HepG2 (cell line): Measurements from ENCODE around the gene GPBP1. TPM values are rescaled to one million over a fixed set of nuclear protein-coding genes. Genes with fewer than 3 reads are reported as not detected.
"Not testable (repeated sequence)": the region's sequence is repeated elsewhere in the genome, so short reads cannot be mapped to it uniquely, and the experiment has no call there.

Experiments used
- ATAC-seq: fragments of 200-7000 bp; cut with Tn5 transposase; 3 replicates; pipeline ENCODE4 v1.9.1; 2020; ENCODE audit warnings: mild to moderate bottlenecking, moderate library complexity
- BruUV-seq: library from RNA; stranded (reverse); fragments of 400-500 nt; replicated peaks from 2 replicates; lab custom pipeline; 2021; lab: Mats Ljungman, UMichigan
- CTCF ChIA-PET: fragments of 300-600 bp; formaldehyde crosslinking; extraction: SDS; loops from one replicate; lab custom pipeline; 2021; ENCODE audit warnings: low total read pairs, inconsistent platforms, low intra/inter-chr PET ratio; lab: Yijun Ruan, JAX
- POLR2A ChIA-PET: fragments of 350-600 bp; sonication (Branson Sonifier 250); formaldehyde crosslinking; loops from one replicate; lab custom pipeline; 2020; ENCODE audit warnings: antibody characterized with exemption, inconsistent platforms; lab: Yijun Ruan, JAX
- DNase-seq: peaks from one replicate; pipeline ENCODE4 v3.0.0-alpha.2; 2015; ENCODE audit warnings: low spot score
- FAIRE-seq: peaks from 3 replicates; lab custom pipeline; 2011; peaks lifted over from hg19 to GRCh38; lab: Jason Lieb, UNC
- H2AFZ ChIP-seq: one replicate; pipeline ENCODE4 v1.6.1; 2011; ENCODE audit warnings: low read length, inconsistent platforms
- H3K27ac ChIP-seq: fragments of 300-600 bp; 3 replicates; pipeline ENCODE4 v1.8.0; 2011; ENCODE audit warnings: mixed run types, mild to moderate bottlenecking, mixed read lengths, low read length, inconsistent platforms; ENCODE audit not compliant: insufficient read depth; ENCODE audit errors: extremely low read length
- H3K27me3 ChIP-seq, 2 experiments: fragments of 200-600 bp in 1 of 2; 2 replicates in 1 of 2; 3 replicates in 1 of 2; pipeline versions ENCODE4 v1.6.0 to v1.8.0; 2011; ENCODE audit warnings: low read length in 2 of 2, mild to moderate bottlenecking in 2 of 2, moderate library complexity in 2 of 2, inconsistent platforms in 1 of 2; ENCODE audit not compliant: insufficient read depth in 2 of 2, control insufficient read depth in 1 of 2
- H3K36me3 ChIP-seq, 2 experiments: fragments of 200-600 bp in 1 of 2; replicated peaks in 1 of 2; 2 replicates in 1 of 2; 3 replicates in 1 of 2; pipeline versions ENCODE4 v1.5.1 to v1.8.0; 2011; ENCODE audit warnings: low read length in 2 of 2, inconsistent platforms in 1 of 2; ENCODE audit not compliant: insufficient read depth in 2 of 2, control insufficient read depth in 1 of 2
- H3K4me1 ChIP-seq: 2 replicates; pipeline ENCODE4 v1.5.1; 2012; ENCODE audit warnings: low read length, inconsistent platforms; ENCODE audit not compliant: insufficient read depth
- H3K4me2 ChIP-seq: 2 replicates; pipeline ENCODE4 v1.6.0; 2011; ENCODE audit warnings: low read depth, low read length, inconsistent platforms
- H3K4me3 ChIP-seq, 3 experiments: fragments of 200-600 bp in 1 of 3; sonication (generic), shearing (Covaris generic) in 1 of 3; replicated peaks in 1 of 3; 2 replicates each; pipeline ENCODE4 v1.5.1; 2011 to 2016; ENCODE audit warnings: low read length in 3 of 3, inconsistent platforms in 2 of 3, low read depth in 2 of 3, mild to moderate bottlenecking in 2 of 3, control low read depth in 1 of 3, mixed read lengths in 1 of 3; ENCODE audit not compliant: insufficient read depth in 1 of 3
- H3K79me2 ChIP-seq: one replicate; pipeline ENCODE4 v1.6.1; 2011; ENCODE audit warnings: low read length, inconsistent platforms; ENCODE audit not compliant: insufficient read depth
- H3K9ac ChIP-seq: 2 replicates; pipeline ENCODE4 v1.6.0; 2011; ENCODE audit warnings: mild to moderate bottlenecking, low read depth, low read length, inconsistent platforms; ENCODE audit not compliant: insufficient read depth
- H3K9me3 ChIP-seq: 2 replicates; pipeline ENCODE4 v1.5.1; 2012; ENCODE audit warnings: mild to moderate bottlenecking, low read length
- H4K20me1 ChIP-seq: 2 replicates; pipeline ENCODE4 v1.6.0; 2011; ENCODE audit warnings: inconsistent platforms, mild to moderate bottlenecking, low read length, moderate library complexity; ENCODE audit not compliant: insufficient read depth
- CEBPB ChIP-seq: IDR thresholded peaks from 2 replicates; pipeline ENCODE4 v1.6.1; 2011; ENCODE audit warnings: low read depth, low read length, improper control_type of control experiment, borderline replicate concordance
- CEBPG ChIP-seq: IDR thresholded peaks from 2 replicates; pipeline ENCODE4 v1.6.1; 2016
- HMGXB4 ChIP-seq, 2 experiments: sonication (generic) in 1 of 2; formaldehyde crosslinking in 1 of 2; IDR thresholded peaks; 2 replicates each; pipeline versions ENCODE4 v1.4.0 to v1.6.1; 2018 to 2020; ENCODE audit warnings: missing genetic modification reagents in 2 of 2, borderline replicate concordance in 1 of 2, low read depth in 1 of 2, mild to moderate bottlenecking in 1 of 2, missing biosample characterization in 1 of 2
- TEAD3 ChIP-seq: optimal IDR thresholded peaks from 2 replicates; pipeline ENCODE3; 2016; ENCODE audit warnings: borderline replicate concordance
- ZNF75D ChIP-seq: sonication (generic); formaldehyde crosslinking; IDR thresholded peaks from 2 replicates; pipeline ENCODE4 v1.8.1; 2023; ENCODE audit warnings: missing genetic modification reagents, mild to moderate bottlenecking, borderline replicate concordance
- ZSCAN29 ChIP-seq: sonication (generic); formaldehyde crosslinking; conservative IDR thresholded peaks from 2 replicates; pipeline ENCODE4 v1.4.0; 2020; ENCODE audit warnings: mild to moderate bottlenecking, missing genetic modification reagents
- WGBS: methylation state at CpG from one replicate; pipeline ENCODE4 v1.1.6; 2017; ENCODE audit warnings: low lambda C conversion rate; 5-methylcytosine and 5-hydroxymethylcytosine counted together
- in situ Hi-C: cut with HindIII; loops from 2 replicates; pipeline ENCODE4 v1.10.0; 2017; ENCODE audit warnings: low pct_unique_long_range_greater_than_20kb; ENCODE audit not compliant: extremely low pct_ligation_motif_present
- intact Hi-C: fragments of 100-400 bp; cut with micrococcal nuclease; formaldehyde crosslinking; loops from one replicate; pipeline ENCODE4 v1.10.0; 2022; ENCODE audit not compliant: unreplicated experiment
- polyA plus RNA-seq, 8 experiments: library from polyadenylated mRNA; depleted of rRNA in 3 of 8; stranded (reverse) in 7 of 8; unstranded in 1 of 8; fragments of >200 nt; fragmentation: Illumina TruSeq in 4 of 8; extraction: Trizol in 4 of 8; gene quantifications; 2 replicates each; pipeline versions ENCODE4 v1.2.1 to v1.2.3, GENCODE V29; 2011 to 2016; ENCODE audit warnings: low read depth in 4 of 8, missing spikeins in 1 of 8, mixed read lengths in 1 of 8; ENCODE audit not compliant: insufficient read depth in 1 of 8
- total RNA-seq, 5 experiments: library from RNA; depleted of rRNA; stranded (reverse); fragments of >200 nt; fragmentation: Illumina TruSeq; extraction: Trizol; gene quantifications; 2 replicates each; pipeline ENCODE4 v1.2.3, GENCODE V29; 2016; ENCODE audit warnings: low read depth in 1 of 5

The GPBP1 gene
- total and polyA plus RNA-seq, 2 of the 13 experiments (the other 11 are each of a cell fraction or from before 2014, with no cell fraction given) = 27.1 to 72.2 TPM

GRCh38 chr5:57163553-57164006, 10.3 kb upstream of the GPBP1 start (continued):
- TF ChIP-seq HMGXB4 (CRISPR knock-in tag; IDR thresholded peaks at IDR 0.05; ENCODE audit: borderline replicate concordance in 1 of 2, low read depth in 1 of 2) = no peak

- FAIRE-seq (no peak), ATAC-seq (peak; percentile 44; the same call in 2 of the 3 replicates), DNase-seq (no peak)
- Histone ChIP-seq H2AFZ (no peak overlapping the region), H3K36me3 (no peaks in the 10 kb centered on the region), H3K27me3 (no peaks in the 10 kb centered on the region), H3K79me2 (no peaks in the 10 kb centered on the region), H3K4me2 (peak overlapping the region; percentile 16; the same call in 1 of the 2 replicates), H3K27ac (no peak overlapping the region), H3K4me1 (peaks cover 12% of the 10 kb centered on the region), H3K9me3 (no peaks in the 10 kb centered on the region), H3K4me3 (no peak overlapping the region), H3K9ac (no peak overlapping the region), H4K20me1 (no peaks in the 10 kb centered on the region)
- in situ Hi-C loops (no loop called here), intact Hi-C loops (no loop called here)
- ChIA-PET CTCF (no interaction called here), POLR2A (interaction anchor here (1.5 kb wide), 1 partner anchor 9 kb away, joined by 5 read pairs; the partner anchor contains the start of gene GPBP1)
- BruUV-seq = no TSS peak
- peak; percentile 49; the same call in 1 of the 2 replicates for TF ChIP-seq CEBPB
- TF ChIP-seq CEBPG (CRISPR knock-in tag) = 0 out of 2 replicates have a peak, but pooled peaks have one; percentile 28
- no peak for TF ChIP-seq ZSCAN29 (CRISPR knock-in tag)
- no peak for TF ChIP-seq ZNF75D
- TF ChIP-seq TEAD3 (CRISPR knock-in tag) = peak; percentile 45
- 16% methylated on average over 8 of the region's 8 CpGs for WGBS
Observed at GRCh38 chr5:57164124-57164523, 9.7 kb upstream of the GPBP1 start.

GRCh38 chr5:57165171-57165570, 8.7 kb upstream of the GPBP1 start:
- H3K9me3 ChIP-seq, H4K20me1 ChIP-seq, H3K36me3 ChIP-seq, H2AFZ ChIP-seq, H3K27me3 ChIP-seq, H3K4me3 ChIP-seq, BruUV-seq, in situ Hi-C loops, H3K27ac ChIP-seq, H3K9ac ChIP-seq, H3K79me2 ChIP-seq, FAIRE-seq, POLR2A ChIA-PET, H3K4me2 ChIP-seq, DNase-seq, intact Hi-C loops, CTCF ChIA-PET, ATAC-seq: not testable (repeated sequence)
- peaks cover 12% of the 10 kb centered on the region for H3K4me1 ChIP-seq
- WGBS = 75% methylated on average over 3 of the region's 3 CpGs
